Vagina (tissue), 2 donors: ENCODE results near the gene PNPLA8.

Experiments used
- CTCF ChIP-seq, 3 experiments: fragments of 450-650 bp in 2 of 3; fragments of 200-600 bp in 1 of 3; sonication (generic) in 1 of 3; IDR thresholded peaks; one replicate each; pipeline ENCODE4 v1.5.1; 2017 to 2019; ENCODE audit warnings: antibody characterized with exemption in 3 of 3, mild to moderate bottlenecking in 2 of 3, moderate library complexity in 2 of 3
- POLR2A ChIP-seq, 2 donors: fragments of 450-650 bp; IDR thresholded peaks; one replicate each; pipeline ENCODE4 v1.6.1; 2017; ENCODE audit warnings: antibody characterized with exemption in 2 of 2, mild to moderate bottlenecking in 2 of 2, moderate library complexity in 2 of 2

GRCh38 chr7:108434010-108434409 is 91.9 kb downstream of the PNPLA8 start:
- no peak for TF ChIP-seq CTCF (IDR thresholded peaks at IDR 0.05)
- no peak for TF ChIP-seq POLR2A (IDR thresholded peaks at IDR 0.05)
